Calu3 (cell line): ENCODE results near the gene PSENEN. TPM values are rescaled to one million over a fixed set of nuclear protein-coding genes. Genes with fewer than 3 reads are reported as not detected.

Source experiments
- BruUV-seq: library from RNA; stranded (reverse); fragments of 400-500 nt; replicated peaks from 2 replicates; lab custom pipeline; 2021; lab: Mats Ljungman, UMichigan
- CTCF ChIA-PET: fragments of 300-600 bp; sonication (Branson Sonifier 250); formaldehyde crosslinking; loops from one replicate; lab custom pipeline; 2022; ENCODE audit warnings: antibody characterized with exemption; lab: Charles Lee
- DNase-seq: peaks from one replicate; pipeline ENCODE4 v3.0.0; 2022
- H3K27ac Mint-ChIP-seq: one replicate; pipeline ENCODE4 v1.8.0; 2022; ENCODE audit warnings: mixed read lengths; ENCODE audit not compliant: unreplicated experiment
- H3K27me3 Mint-ChIP-seq: one replicate; pipeline ENCODE4 v1.8.0; 2022; ENCODE audit warnings: mixed read lengths; ENCODE audit not compliant: unreplicated experiment
- H3K36me3 Mint-ChIP-seq: one replicate; pipeline ENCODE4 v1.8.0; 2022; ENCODE audit warnings: mild to moderate bottlenecking, moderate library complexity, mixed read lengths; ENCODE audit not compliant: insufficient read depth, unreplicated experiment
- H3K4me1 Mint-ChIP-seq: one replicate; pipeline ENCODE4 v1.8.0; 2022; ENCODE audit warnings: mild to moderate bottlenecking, low read depth, mixed read lengths; ENCODE audit not compliant: unreplicated experiment
- H3K4me3 Mint-ChIP-seq: one replicate; pipeline ENCODE4 v1.8.0; 2022; ENCODE audit warnings: mild to moderate bottlenecking, low read depth, moderate library complexity, mixed read lengths; ENCODE audit not compliant: unreplicated experiment
- H3K9me3 Mint-ChIP-seq: one replicate; pipeline ENCODE4 v1.8.0; 2022; ENCODE audit warnings: low read depth, mixed read lengths; ENCODE audit not compliant: unreplicated experiment
- intact Hi-C: fragments of 100-400 bp; cut with micrococcal nuclease; formaldehyde crosslinking; loops from one replicate; pipeline ENCODE4 v1.10.0; 2022; ENCODE audit not compliant: unreplicated experiment
- total RNA-seq: library from RNA; stranded (reverse); gene quantifications from 2 replicates; pipeline ENCODE4 v1.2.3, GENCODE V29; 2022
- TF ChIP-seq, protein P1 (sequence below): fragments of 200-600 bp; IDR thresholded peaks from one replicate; pipeline ENCODE4 v1.8.0; 2022; ENCODE audit warnings: antibody characterized with exemption; ENCODE audit not compliant: unreplicated experiment

The PSENEN gene
- total RNA-seq, 1 experiment from 2014 or later, result 114 TPM

DNA sequence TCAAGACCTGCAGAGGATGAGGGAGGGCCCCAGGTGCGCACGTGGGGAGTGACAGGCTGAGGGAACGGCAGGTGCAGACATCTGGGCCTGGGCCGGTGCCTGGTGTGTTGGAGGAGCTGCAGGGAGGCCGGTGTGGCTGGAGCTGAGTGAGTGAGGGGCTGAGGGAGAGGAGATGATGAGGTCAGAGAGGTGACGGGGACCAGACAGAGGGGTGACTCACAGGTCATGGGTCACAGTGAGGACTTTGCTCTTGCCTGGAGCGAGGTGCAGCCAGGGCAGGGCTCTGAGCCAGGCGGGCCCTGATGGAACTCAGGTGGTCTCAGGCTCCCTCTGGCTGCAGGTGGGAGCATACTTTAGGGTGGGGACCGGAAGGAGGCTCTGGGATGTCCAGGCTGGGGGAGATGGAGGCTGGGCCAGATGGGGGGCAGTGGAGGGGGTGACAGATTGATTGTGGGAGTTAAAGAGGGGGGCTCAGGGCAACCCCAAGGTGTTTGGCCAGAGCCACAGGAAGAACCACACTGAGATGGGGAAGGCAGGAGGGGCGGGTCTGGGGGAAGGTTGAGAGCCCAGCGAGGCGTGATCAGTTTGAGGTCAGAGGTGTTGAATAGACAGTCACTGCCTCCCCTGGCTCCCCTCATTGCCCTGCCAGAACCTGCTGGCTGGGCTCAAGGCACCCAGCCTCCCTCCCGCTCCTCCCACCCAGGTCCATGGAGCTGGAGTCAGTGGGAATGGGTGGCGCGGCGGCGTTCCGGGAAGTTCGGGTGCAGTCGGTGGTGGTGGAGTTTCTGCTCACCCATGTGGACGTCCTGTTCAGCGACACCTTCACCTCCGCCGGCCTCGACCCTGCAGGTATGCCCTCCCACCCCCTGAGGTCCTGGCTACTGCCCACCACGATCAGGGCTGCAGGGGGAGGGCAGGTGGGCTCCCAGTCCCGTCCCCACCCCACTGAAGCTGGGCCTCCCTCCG lies 38.3 kb downstream of the PSENEN start:
- Mint-ChIP-seq H3K4me3 (no peak overlapping the region), H3K27ac (no peak overlapping the region), H3K36me3 (no peaks in the 10 kb centered on the region), H3K4me1 (peaks cover 8% of the 10 kb centered on the region), H3K27me3 (no peaks in the 10 kb centered on the region), H3K9me3 (no peaks in the 10 kb centered on the region)
- CTCF ChIA-PET, result interaction anchor here (0.6 kb wide), 1 partner anchor 787 kb away, joined by 3 read pairs; no protein-coding TSS in a partner anchor
- no TSS peak for BruUV-seq
- intact Hi-C loops, result no loop called here
- no peak for DNase-seq
- TF ChIP-seq, protein P1, sequence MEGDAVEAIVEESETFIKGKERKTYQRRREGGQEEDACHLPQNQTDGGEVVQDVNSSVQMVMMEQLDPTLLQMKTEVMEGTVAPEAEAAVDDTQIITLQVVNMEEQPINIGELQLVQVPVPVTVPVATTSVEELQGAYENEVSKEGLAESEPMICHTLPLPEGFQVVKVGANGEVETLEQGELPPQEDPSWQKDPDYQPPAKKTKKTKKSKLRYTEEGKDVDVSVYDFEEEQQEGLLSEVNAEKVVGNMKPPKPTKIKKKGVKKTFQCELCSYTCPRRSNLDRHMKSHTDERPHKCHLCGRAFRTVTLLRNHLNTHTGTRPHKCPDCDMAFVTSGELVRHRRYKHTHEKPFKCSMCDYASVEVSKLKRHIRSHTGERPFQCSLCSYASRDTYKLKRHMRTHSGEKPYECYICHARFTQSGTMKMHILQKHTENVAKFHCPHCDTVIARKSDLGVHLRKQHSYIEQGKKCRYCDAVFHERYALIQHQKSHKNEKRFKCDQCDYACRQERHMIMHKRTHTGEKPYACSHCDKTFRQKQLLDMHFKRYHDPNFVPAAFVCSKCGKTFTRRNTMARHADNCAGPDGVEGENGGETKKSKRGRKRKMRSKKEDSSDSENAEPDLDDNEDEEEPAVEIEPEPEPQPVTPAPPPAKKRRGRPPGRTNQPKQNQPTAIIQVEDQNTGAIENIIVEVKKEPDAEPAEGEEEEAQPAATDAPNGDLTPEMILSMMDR, result no peak

DNA sequence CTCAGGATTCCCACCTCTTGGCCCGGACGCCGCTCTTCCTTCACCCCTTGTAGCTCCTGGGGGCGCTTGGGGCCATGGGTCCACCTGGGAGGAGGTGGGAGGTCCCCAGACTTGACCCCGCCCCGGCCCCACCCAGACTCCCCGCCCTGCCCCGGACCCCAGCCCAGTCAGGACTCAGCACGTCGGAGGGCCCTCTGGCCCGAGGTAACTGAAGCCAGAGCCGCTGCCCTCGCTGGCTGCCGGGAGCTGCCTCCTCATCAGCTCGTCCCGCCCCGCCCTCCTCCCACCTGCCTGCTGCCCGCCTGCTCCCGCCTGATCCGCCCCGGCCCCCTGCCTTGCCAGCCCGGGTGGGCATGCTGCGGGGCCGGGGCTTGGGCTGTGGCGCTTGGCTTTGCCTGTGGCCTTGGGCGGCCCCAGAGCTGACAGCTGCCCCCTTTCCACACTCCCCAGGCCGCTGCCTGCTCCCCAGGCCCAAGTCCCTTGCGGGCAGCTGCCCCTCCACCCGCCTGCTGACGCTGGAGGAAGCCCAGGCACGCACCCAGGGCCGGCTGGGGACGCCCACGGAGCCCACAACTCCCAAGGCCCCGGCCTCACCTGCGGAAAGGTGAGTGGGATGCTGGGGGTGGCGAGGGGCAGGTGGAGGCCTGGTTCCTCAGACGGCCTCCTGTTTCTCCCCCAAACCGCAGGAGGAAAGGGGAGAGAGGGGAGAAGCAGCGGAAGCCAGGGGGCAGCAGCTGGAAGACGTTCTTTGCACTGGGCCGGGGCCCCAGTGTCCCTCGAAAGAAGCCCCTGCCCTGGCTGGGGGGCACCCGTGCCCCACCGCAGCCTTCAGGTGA lies 39.3 kb downstream of the PSENEN start:
- CTCF ChIA-PET, result interaction anchor here (0.6 kb wide), 1 partner anchor 786 kb away, joined by 3 read pairs; no protein-coding TSS in a partner anchor
- H3K36me3 Mint-ChIP-seq, result no peaks in the 10 kb centered on the region
- TF ChIP-seq, protein P1, result no peak
- no peaks in the 10 kb centered on the region for H3K9me3 Mint-ChIP-seq
- no peaks in the 10 kb centered on the region for H3K27me3 Mint-ChIP-seq
- H3K27ac Mint-ChIP-seq, result no peak overlapping the region
- BruUV-seq, result no TSS peak
- no peak overlapping the region for H3K4me3 Mint-ChIP-seq
- DNase-seq, result no peak
- intact Hi-C loops, result no loop called here
- peaks cover 8% of the 10 kb centered on the region for H3K4me1 Mint-ChIP-seq

DNA sequence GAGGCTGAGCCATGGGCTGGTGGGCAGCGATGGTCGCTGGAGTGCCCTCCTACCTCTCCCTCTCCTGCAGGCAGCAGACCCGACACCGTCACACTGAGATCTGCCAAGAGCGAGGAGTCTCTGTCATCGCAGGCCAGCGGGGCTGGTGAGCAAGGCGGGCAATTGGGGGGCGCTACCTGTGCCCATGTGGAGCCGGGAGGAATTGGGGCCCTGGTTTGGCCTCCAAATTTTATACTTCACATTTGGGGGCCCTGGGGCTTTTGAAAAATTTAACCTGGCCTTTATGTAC lies 39.8 kb downstream of the PSENEN start:
- H3K9me3 Mint-ChIP-seq, result no peaks in the 10 kb centered on the region
- no TSS peak for BruUV-seq
- intact Hi-C loops, result no loop called here
- TF ChIP-seq, protein P1, result no peak
- H3K27ac Mint-ChIP-seq, result no peak overlapping the region
- no peaks in the 10 kb centered on the region for H3K36me3 Mint-ChIP-seq
- peaks cover 8% of the 10 kb centered on the region for H3K4me1 Mint-ChIP-seq
- no peaks in the 10 kb centered on the region for H3K27me3 Mint-ChIP-seq
- no peak for DNase-seq
- CTCF ChIA-PET, result no interaction called here
- H3K4me3 Mint-ChIP-seq, result no peak overlapping the region

DNA sequence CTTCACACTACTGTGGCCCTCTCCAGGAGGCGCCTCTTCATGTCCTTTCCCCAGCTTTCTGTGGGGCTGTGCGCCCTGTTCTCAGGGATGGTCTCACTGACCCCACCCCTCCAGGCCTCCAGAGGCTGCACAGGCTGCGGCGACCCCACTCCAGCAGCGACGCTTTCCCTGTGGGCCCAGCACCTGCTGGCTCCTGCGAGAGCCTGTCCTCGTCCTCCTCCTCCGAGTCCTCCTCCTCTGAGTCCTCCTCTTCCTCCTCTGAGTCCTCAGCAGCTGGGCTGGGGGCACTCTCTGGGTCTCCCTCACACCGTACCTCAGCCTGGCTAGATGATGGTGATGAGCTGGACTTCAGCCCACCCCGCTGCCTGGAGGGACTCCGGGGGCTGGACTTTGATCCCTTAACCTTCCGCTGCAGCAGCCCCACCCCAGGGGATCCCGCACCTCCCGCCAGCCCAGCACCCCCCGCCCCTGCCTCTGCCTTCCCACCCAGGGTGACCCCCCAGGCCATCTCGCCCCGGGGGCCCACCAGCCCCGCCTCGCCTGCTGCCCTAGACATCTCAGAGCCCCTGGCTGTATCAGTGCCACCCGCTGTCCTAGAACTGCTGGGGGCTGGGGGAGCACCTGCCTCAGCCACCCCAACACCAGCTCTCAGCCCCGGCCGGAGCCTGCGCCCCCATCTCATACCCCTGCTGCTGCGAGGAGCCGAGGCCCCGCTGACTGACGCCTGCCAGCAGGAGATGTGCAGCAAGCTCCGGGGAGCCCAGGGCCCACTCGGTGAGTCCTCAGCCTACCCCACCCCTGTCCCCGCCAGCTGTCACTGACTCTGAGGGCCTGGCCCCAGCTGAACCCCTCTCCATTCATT lies 41.1 kb downstream of the PSENEN start:
- CTCF ChIA-PET, result interaction anchor here (0.7 kb wide), 1 partner anchor 1760 kb away, joined by 7 read pairs; no protein-coding TSS in a partner anchor
- no peak overlapping the region for H3K4me3 Mint-ChIP-seq
- no peak for DNase-seq
- no peak overlapping the region for H3K27ac Mint-ChIP-seq
- BruUV-seq, result no TSS peak
- TF ChIP-seq, protein P1, result no peak
- H3K9me3 Mint-ChIP-seq, result no peaks in the 10 kb centered on the region
- peaks cover 8% of the 10 kb centered on the region for H3K4me1 Mint-ChIP-seq
- no peaks in the 10 kb centered on the region for H3K36me3 Mint-ChIP-seq
- H3K27me3 Mint-ChIP-seq, result no peaks in the 10 kb centered on the region
- intact Hi-C loops, result no loop called here
